Brain pericyte (primary cell): ENCODE data around the gene SYNGR3.

ENCODE experiments used
- DNase-seq: peaks from one replicate; pipeline ENCODE4 v3.0.0-alpha.2; 2012; ENCODE audit warnings: low read depth, low spot score

Gene SYNGR3

GRCh38 chr16:1976951-1977874 lies 12.6 kb upstream of the SYNGR3 start:
- DNase-seq: no peak

GRCh38 chr16:1977875-1978268 lies 11.9 kb upstream of the SYNGR3 start:
- no peak for DNase-seq

- no peak for DNase-seq
These were observed 11.2 kb upstream of the SYNGR3 start for GRCh38 chr16:1978476-1979120.

- no peak for DNase-seq
These were observed 10.3 kb upstream of the SYNGR3 start for GRCh38 chr16:1979271-1980029.

GRCh38 chr16:1980030-1980769 lies 9.6 kb upstream of the SYNGR3 start:
- DNase-seq: no peak

- DNase-seq: no peak
These were observed 9.0 kb upstream of the SYNGR3 start for GRCh38 chr16:1980770-1981087.

- no peak for DNase-seq
These were observed 8.4 kb upstream of the SYNGR3 start, which contains the start of gene NOXO1 for GRCh38 chr16:1981398-1981836. Gene NOXO1 (minus strand): TSS chr16:1981469. CDS start chr16:1981179, 290 bp downstream.

- DNase-seq: no peak
These were observed 7.7 kb upstream of the SYNGR3 start for GRCh38 chr16:1982013-1982433.

GRCh38 chr16:1982991-1983543 lies 6.7 kb upstream of the SYNGR3 start:
- DNase-seq: no peak

- no peak for DNase-seq
These were observed 6.0 kb upstream of the SYNGR3 start, which contains the start of gene GFER for GRCh38 chr16:1983544-1984346. Gene GFER (plus strand): TSS chr16:1984193. CDS start chr16:1984219, 26 bp downstream.

- DNase-seq: no peak
These were observed 5.2 kb upstream of the SYNGR3 start for GRCh38 chr16:1984347-1985225.

- DNase-seq: no peak
These were observed 4.2 kb upstream of the SYNGR3 start for GRCh38 chr16:1985466-1986150.

GRCh38 chr16:1987198-1987597 lies 2.6 kb upstream of the SYNGR3 start:
- DNase-seq: no peak

- DNase-seq: no peak
These were observed 256 bp downstream of the SYNGR3 start for GRCh38 chr16:1990101-1990350.

- no peak for DNase-seq
These were observed 773 bp downstream of the SYNGR3 start for GRCh38 chr16:1990351-1991134.

- no peak for DNase-seq
These were observed 1.4 kb downstream of the SYNGR3 start for GRCh38 chr16:1991135-1991551.

- no peak for DNase-seq
These were observed 1.8 kb downstream of the SYNGR3 start for GRCh38 chr16:1991588-1991947.
